Spleen (tissue), 13 donors: ENCODE results near the gene HAPLN1. TPM values are rescaled to one million over a fixed set of nuclear protein-coding genes. Genes with fewer than 3 reads are reported as not detected.
A peak's percentile ranks its signal among the peaks of the same experiment; 100 is the strongest.

Experiments
- DNase-seq: peaks from one replicate; pipeline ENCODE4 v3.0.0-alpha.2; 2020
- H3K27ac ChIP-seq, 8 donors: fragments of 200-600 bp; sonication (generic) in 7 of 8; 1 replicate in 4 of 8; 2 replicates in 4 of 8; pipeline versions ENCODE4 v1.5.0 to v1.8.0; 2016 to 2021; ENCODE audit warnings: inconsistent platforms in 4 of 8, mild to moderate bottlenecking in 4 of 8, moderate library complexity in 1 of 8
- H3K27me3 ChIP-seq, 7 donors: fragments of 200-600 bp; sonication (generic) in 6 of 7; replicated peaks in 1 of 7; 1 replicate in 4 of 7; 2 replicates in 3 of 7; pipeline versions ENCODE4 v1.5.0 to v1.8.0; 2016 to 2021; ENCODE audit warnings: inconsistent platforms in 3 of 7, mild to moderate bottlenecking in 1 of 7
- H3K36me3 ChIP-seq, 6 donors: fragments of 200-600 bp; sonication (generic) in 5 of 6; 1 replicate in 4 of 6; 2 replicates in 2 of 6; pipeline versions ENCODE4 v1.5.0 to v1.8.0; 2016 to 2021; ENCODE audit warnings: inconsistent platforms in 2 of 6
- H3K4me1 ChIP-seq, 6 donors: fragments of 200-600 bp; sonication (generic) in 5 of 6; 1 replicate in 3 of 6; 2 replicates in 3 of 6; pipeline versions ENCODE4 v1.5.0 to v1.8.0; 2016 to 2021; ENCODE audit warnings: inconsistent platforms in 3 of 6
- H3K4me3 ChIP-seq, 8 donors: fragments of 200-600 bp; sonication (generic) in 7 of 8; 1 replicate in 4 of 8; 2 replicates in 4 of 8; pipeline versions ENCODE4 v1.5.0 to v1.8.0; 2016 to 2021; ENCODE audit warnings: inconsistent platforms in 4 of 8, mild to moderate bottlenecking in 4 of 8, moderate library complexity in 2 of 8
- H3K9me3 ChIP-seq, 8 donors: fragments of 200-600 bp; sonication (generic) in 7 of 8; 1 replicate in 4 of 8; 2 replicates in 4 of 8; pipeline versions ENCODE4 v1.5.0 to v1.8.0; 2016 to 2021; ENCODE audit warnings: inconsistent platforms in 4 of 8
- POLR2A ChIP-seq, 3 donors: fragments of 450-650 bp; IDR thresholded peaks; one replicate each; pipeline ENCODE4 v1.5.1; 2017; ENCODE audit warnings: antibody characterized with exemption in 3 of 3, mild to moderate bottlenecking in 1 of 3
- POLR2AphosphoS5 ChIP-seq, 3 donors: sonication (generic); formaldehyde crosslinking; IDR thresholded peaks; one replicate each; pipeline ENCODE4 v1.5.1; 2017; ENCODE audit warnings: antibody characterized with exemption in 3 of 3
- WGBS, 5 donors: extraction: QIAGEN DNeasy Blood & Tissue Kit in 3 of 5; methylation state at CpG; one replicate each; pipeline versions ENCODE4 v1.1.5 to v1.1.7; 2013 to 2018; 5-methylcytosine and 5-hydroxymethylcytosine counted together
- intact Hi-C: fragments of 100-400 bp; cut with DNase I; formaldehyde crosslinking; loops from one replicate; pipeline ENCODE4 v1.15.0; 2023; ENCODE audit warnings: low total_unique reads
- long read RNA-seq, 2 donors: transcript quantifications; one replicate each; lab custom pipeline, GENCODE V29; 2026
- polyA plus RNA-seq, 3 donors: library from polyadenylated mRNA; stranded (reverse); fragments of 200-250 nt; gene quantifications; one replicate each; pipeline ENCODE4 v1.2.1, GENCODE V29; 2013
- total RNA-seq, 7 donors: library from RNA; depleted of rRNA in 3 of 7; stranded (reverse); fragments of >200 nt in 3 of 7; fragmentation: NEBNext Ultra II Directional in 4 of 7; extraction: Animal tissue kit (Norgen Biotek cat#: 25700) in 4 of 7; gene quantifications; one replicate each; pipeline versions ENCODE4 v1.1.0 to v1.2.1, GENCODE V29; 2016 to 2021
- TF ChIP-seq, protein P1 (sequence below), 11 experiments: fragments of 200-600 bp in 7 of 11; fragments of 450-650 bp in 4 of 11; sonication (generic) in 4 of 11; IDR thresholded peaks in 8 of 11; conservative IDR thresholded peaks in 3 of 11; 1 replicate in 7 of 11; 2 replicates in 4 of 11; pipeline versions ENCODE4 v1.4.0 to v1.8.0; 2016 to 2021; ENCODE audit warnings: antibody characterized with exemption in 11 of 11, inconsistent platforms in 4 of 11, mild to moderate bottlenecking in 1 of 11
- donor health status: healthy with polysubstance abuse.
- donor health status: DM: no; HTN: no; CAD: no; lungs with moderate emphysema.
- donor health status: DM: no; HTN: no; CAD: no.
- donor health status: Bipolar disorder and iron deficiency.
- donor health status: healthy.
- donor health status: DM: no; HTN: no; CAD: no.
- donor health status: DM: yes; HTN: yes; CAD: no.

The HAPLN1 gene
- total RNA-seq (not detected), polyA plus RNA-seq (not detected)
- long read RNA-seq, donor 1, result 0 reads
- long read RNA-seq, donor 2, result 0 reads

GRCh38 chr5:83720836-83721537, at the start of gene HAPLN1:
Gene HAPLN1, minus strand, starts transcription at chr5:83720855. Its CDS starts 47,332 bp downstream, at chr5:83673523.
- Histone ChIP-seq H3K27ac (no peak within 1 kb of the TSS), H3K4me3 (peak within 1 kb of the TSS in 2 of 8 donors; percentile 42 to 65), H3K36me3 (no peaks in the 10 kb centered on the region), H3K9me3 (no peaks in the 10 kb centered on the region), H3K27me3 (peaks cover 4 to 71% (median 27%) of the 10 kb centered on the region in 7 donors), H3K4me1 (peaks cover 9 to 19% (median 10%) of the 10 kb centered on the region in 6 donors)
- 42 to 55% (median 47%) methylated on average over 16 of the region's 16 CpGs for WGBS, 5 donors
- DNase-seq, result no peak
- TF ChIP-seq, protein P1, sequence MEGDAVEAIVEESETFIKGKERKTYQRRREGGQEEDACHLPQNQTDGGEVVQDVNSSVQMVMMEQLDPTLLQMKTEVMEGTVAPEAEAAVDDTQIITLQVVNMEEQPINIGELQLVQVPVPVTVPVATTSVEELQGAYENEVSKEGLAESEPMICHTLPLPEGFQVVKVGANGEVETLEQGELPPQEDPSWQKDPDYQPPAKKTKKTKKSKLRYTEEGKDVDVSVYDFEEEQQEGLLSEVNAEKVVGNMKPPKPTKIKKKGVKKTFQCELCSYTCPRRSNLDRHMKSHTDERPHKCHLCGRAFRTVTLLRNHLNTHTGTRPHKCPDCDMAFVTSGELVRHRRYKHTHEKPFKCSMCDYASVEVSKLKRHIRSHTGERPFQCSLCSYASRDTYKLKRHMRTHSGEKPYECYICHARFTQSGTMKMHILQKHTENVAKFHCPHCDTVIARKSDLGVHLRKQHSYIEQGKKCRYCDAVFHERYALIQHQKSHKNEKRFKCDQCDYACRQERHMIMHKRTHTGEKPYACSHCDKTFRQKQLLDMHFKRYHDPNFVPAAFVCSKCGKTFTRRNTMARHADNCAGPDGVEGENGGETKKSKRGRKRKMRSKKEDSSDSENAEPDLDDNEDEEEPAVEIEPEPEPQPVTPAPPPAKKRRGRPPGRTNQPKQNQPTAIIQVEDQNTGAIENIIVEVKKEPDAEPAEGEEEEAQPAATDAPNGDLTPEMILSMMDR (IDR thresholded peaks at IDR 0.05 in 8 of 11, conservative IDR thresholded peaks at IDR 0.05 in 3 of 11), result no peak
- TF ChIP-seq POLR2AphosphoS5 (IDR thresholded peaks at IDR 0.05) (no peak), POLR2A (IDR thresholded peaks at IDR 0.05) (no peak)
- intact Hi-C loops, result loop anchor here (10.0 kb wide), 1 partner anchor 534 kb away; no protein-coding TSS in a partner anchor

GRCh38 chr5:83767409-83767992, 46.8 kb upstream of the HAPLN1 start:
- no peak for DNase-seq
- no peaks in the 10 kb centered on the region for H3K27me3 ChIP-seq
- H3K9me3 ChIP-seq, result peaks cover 0 to 38% (median 30%) of the 10 kb centered on the region in 8 donors
- WGBS, 5 donors, result 57 to 71% (median 63%) methylated on average over 3 of the region's 3 CpGs
- H3K36me3 ChIP-seq, result no peaks in the 10 kb centered on the region
- no peak overlapping the region for H3K27ac ChIP-seq
- TF ChIP-seq, protein P1 (IDR thresholded peaks at IDR 0.05 in 8 of 11, conservative IDR thresholded peaks at IDR 0.05 in 3 of 11), result no peak
- TF ChIP-seq POLR2AphosphoS5 (IDR thresholded peaks at IDR 0.05) (no peak), POLR2A (IDR thresholded peaks at IDR 0.05) (no peak)
- H3K4me1 ChIP-seq, result no peaks in the 10 kb centered on the region
- intact Hi-C loops, result no loop called here
- H3K4me3 ChIP-seq, result no peak overlapping the region

- no peaks in the 10 kb centered on the region for H3K36me3 ChIP-seq
- H3K4me1 ChIP-seq, result no peaks in the 10 kb centered on the region
- no peaks in the 10 kb centered on the region for H3K27me3 ChIP-seq
- TF ChIP-seq, protein P1 (IDR thresholded peaks at IDR 0.05 in 8 of 11, conservative IDR thresholded peaks at IDR 0.05 in 3 of 11), result no peak
- TF ChIP-seq POLR2A (IDR thresholded peaks at IDR 0.05) (no peak), POLR2AphosphoS5 (IDR thresholded peaks at IDR 0.05) (no peak)
- H3K27ac ChIP-seq, result no peak overlapping the region
- intact Hi-C loops, result no loop called here
- 92 to 96% (median 95%) methylated on average over 1 of the region's 1 CpG for WGBS, 5 donors
- DNase-seq, result no peak
- no peak overlapping the region for H3K4me3 ChIP-seq
- H3K9me3 ChIP-seq, result peaks cover 0 to 38% (median 28%) of the 10 kb centered on the region in 8 donors
Observed at GRCh38 chr5:83764101-83764500, 43.4 kb upstream of the HAPLN1 start.

DNA sequence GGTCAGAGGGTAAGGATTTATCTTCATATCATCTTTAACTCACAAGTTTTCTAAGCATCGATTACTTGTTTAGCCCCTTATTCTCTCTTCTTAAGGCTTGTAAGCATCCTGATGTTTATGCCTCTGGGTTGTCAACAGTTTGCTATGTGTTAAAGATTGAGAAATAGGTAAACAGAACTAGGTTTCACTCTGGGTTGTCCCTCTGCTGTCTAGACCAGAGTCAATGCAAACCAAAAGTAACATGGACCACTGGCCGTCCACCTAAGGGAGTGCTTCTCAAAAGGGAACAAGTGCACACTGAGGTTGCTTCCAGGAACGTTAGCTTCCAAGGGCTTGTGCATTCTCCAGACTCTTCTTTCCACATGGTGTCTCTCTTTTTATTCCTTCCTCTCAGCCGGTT, 39.9 kb upstream of the HAPLN1 start:
- TF ChIP-seq POLR2AphosphoS5 (IDR thresholded peaks at IDR 0.05), result no peak
- TF ChIP-seq, protein P1 (IDR thresholded peaks at IDR 0.05 in 8 of 11, conservative IDR thresholded peaks at IDR 0.05 in 3 of 11), result no peak
- TF ChIP-seq POLR2A (IDR thresholded peaks at IDR 0.05), result no peak
- no peak overlapping the region for H3K27ac ChIP-seq
- H3K36me3 ChIP-seq, result no peaks in the 10 kb centered on the region
- peaks cover 0 to 5% (median 0%) of the 10 kb centered on the region in 8 donors for H3K9me3 ChIP-seq
- DNase-seq, result no peak
- H3K27me3 ChIP-seq, result no peaks in the 10 kb centered on the region
- WGBS, 5 donors, result 78 to 90% (median 85%) methylated on average over 4 of the region's 4 CpGs
- intact Hi-C loops, result no loop called here
- no peak overlapping the region for H3K4me3 ChIP-seq
- H3K4me1 ChIP-seq, result no peaks in the 10 kb centered on the region
